ENCODE results near the gene ARAF.
A peak's percentile ranks its signal among the peaks of the same experiment; 100 is the strongest.

The ARAF gene

DNA sequence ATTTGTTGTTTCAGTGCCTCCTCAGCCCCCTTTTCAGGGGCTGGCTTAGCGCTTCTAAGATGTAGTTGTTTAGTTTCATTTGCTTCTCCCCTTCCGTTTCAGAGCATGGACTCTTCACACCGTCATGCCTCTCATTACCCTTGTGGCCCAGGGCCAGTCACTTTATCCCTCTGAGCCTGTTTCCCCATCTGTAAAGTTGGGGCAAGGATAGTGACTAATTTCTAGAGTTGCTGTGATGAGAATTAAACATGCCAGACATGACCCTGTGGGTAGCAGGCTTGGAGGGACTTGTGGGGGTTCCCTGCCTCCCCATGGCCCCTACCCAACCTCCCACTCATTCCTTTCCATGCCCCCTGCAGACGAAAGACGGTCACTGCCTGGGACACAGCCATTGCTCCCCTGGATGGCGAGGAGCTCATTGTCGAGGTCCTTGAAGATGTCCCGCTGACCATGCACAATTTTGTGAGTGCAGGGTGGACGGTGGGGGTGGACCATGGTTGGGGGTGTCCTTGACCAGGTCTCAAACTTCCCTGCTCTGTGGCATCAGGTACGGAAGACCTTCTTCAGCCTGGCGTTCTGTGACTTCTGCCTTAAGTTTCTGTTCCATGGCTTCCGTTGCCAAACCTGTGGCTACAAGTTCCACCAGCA is 3.6 kb downstream of the ARAF start:
- DNase-seq = no peak

DNA sequence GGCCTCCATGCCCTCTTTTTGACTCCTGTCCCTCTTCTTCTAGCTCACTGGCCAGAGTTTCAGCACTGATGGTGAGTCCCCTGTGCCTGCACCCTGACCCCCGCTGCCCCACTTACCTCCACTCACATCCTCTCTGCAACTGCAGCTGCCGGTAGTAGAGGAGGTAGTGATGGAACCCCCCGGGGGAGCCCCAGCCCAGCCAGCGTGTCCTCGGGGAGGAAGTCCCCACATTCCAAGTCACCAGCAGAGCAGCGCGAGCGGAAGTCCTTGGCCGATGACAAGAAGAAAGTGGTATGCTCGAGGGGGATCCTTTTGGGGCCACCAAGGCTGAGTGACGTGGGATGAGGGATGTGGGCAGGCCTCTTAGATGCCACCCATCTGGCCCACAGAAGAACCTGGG is 5.8 kb downstream of the ARAF start:
- DNase-seq = no peak

DNA sequence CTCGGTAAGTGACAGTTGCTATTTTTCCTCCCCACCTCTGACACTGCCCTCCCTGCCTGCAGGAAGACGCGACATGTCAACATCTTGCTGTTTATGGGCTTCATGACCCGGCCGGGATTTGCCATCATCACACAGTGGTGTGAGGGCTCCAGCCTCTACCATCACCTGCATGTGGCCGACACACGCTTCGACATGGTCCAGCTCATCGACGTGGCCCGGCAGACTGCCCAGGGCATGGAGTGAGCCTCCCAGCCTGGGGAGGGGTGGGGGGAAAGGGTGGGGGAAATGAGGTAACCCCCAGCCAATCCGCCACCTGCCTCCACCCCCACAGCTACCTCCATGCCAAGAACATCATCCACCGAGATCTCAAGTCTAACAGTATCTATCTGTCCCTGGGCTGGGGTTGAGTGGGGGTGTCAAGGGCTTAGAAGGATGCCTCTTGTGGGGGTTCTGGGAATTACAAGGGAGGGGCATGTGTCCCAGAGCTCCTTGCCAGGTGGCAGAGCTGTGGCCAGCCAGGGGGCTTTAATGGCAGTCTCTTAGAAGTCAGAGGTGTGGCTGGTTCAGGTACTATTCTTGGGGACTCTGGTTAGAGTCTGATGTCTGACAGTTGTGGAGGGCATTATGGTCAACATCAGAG is 7.8 kb downstream of the ARAF start:
- no peak for DNase-seq

DNA sequence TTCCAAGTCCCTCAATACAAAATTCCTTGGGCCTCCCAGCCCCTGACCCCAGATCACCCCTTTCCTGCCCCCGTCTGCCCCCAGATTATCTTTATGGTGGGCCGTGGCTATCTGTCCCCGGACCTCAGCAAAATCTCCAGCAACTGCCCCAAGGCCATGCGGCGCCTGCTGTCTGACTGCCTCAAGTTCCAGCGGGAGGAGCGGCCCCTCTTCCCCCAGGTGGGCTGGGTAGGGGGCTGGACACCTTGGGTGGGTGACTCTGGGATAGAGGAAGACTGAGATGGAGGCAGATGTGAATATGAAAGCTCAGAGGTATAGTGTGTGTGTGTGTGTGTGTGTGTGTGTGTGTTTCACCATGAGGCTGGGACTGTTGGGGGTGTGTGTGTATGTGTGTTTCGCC is 9.8 kb downstream of the ARAF start:
- no peak for DNase-seq

DNA sequence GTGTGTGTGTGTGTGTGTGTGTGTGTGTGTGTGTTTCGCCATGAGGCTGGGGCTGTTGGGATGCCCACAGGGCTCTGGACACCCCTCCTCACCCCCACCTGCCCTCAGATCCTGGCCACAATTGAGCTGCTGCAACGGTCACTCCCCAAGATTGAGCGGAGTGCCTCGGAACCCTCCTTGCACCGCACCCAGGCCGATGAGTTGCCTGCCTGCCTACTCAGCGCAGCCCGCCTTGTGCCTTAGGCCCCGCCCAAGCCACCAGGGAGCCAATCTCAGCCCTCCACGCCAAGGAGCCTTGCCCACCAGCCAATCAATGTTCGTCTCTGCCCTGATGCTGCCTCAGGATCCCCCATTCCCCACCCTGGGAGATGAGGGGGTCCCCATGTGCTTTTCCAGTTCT is 10.2 kb downstream of the ARAF start:
- DNase-seq = no peak

DNA sequence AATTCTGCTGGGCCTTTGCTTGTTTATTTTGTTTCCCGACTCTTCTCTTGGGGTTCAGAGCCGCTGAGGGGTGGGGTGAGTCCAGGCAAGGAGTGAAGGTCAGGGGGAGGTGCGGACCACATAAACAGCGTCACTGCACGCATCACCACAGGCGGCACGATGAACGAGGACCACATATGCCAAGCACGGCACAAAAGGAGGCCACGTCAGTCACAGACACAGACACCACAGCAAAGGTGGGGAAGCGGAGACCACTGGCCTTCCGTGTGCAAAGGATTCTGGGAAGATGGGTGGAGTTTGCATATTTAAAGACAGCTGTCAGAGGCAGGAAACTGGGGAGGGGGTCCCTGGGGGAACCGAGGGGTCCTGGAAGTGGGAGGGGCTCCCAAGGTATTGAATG is 10.9 kb downstream of the ARAF start:
- DNase-seq = no peak

DNA sequence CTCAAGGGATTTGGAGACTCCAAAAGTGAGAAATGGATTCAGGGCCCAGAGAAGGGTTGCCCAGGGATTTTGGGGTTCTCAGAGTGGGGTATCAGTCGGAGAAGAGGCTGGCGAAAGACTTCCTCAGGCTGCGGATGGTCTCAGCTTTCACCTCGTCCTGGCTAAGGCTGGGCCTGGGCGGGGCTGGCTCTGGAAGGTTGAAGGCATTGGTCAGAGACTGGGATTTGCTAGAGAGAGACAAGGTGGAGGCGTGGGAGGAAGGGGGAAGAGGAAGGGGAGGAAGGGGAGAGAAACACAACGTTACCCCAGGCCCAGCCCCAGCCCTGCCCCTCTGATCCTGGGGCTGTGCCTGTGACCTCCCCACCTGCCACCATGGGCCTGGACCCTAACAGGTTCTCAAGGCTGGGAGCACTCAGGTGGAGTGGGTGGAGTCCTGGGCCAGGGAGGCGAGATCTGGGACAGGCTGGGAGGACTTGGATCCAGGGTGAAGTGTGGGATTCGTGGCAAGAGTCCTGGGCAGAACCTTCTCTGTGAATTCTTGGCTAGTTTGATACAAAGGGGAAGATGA is 11.9 kb downstream of the ARAF start:
- DNase-seq = no peak

DNA sequence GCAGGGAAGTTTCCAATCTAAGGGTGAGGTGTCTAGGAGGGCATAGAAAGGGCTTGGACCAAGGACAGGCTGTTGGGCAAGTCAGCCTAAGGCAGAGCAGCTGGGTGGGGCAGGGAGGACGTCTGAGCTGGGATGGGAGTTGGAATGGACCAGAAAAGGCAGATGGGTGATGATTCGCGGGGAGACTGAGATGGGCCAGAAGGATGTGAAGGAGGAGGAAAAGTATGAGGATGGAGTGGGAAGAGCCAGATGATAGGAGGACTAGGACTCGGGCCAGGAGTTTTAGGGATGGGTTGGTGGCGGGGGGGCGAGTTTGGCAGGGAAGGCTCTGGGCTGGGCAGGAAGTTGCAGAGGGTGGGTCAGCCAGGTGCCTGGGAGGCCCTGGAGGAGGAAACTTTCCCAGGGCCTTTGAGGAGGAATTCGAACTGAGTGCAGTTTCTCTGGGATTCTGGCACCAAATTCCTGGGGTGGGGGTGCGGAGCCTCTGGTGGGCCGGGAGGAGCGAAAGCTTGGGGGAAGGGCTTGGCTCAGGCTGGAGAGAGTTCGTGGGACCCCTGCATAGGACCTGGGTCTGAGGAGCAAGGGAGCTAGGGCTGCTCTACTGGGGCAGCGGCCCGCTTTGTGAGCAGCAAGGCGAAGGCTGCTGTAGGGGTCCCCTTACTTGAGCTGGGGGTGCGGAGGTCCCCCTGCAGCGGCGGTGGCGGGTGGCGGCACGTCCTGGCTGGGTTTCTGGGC is 12.5 kb downstream of the ARAF start:
- no peak for DNase-seq

DNA sequence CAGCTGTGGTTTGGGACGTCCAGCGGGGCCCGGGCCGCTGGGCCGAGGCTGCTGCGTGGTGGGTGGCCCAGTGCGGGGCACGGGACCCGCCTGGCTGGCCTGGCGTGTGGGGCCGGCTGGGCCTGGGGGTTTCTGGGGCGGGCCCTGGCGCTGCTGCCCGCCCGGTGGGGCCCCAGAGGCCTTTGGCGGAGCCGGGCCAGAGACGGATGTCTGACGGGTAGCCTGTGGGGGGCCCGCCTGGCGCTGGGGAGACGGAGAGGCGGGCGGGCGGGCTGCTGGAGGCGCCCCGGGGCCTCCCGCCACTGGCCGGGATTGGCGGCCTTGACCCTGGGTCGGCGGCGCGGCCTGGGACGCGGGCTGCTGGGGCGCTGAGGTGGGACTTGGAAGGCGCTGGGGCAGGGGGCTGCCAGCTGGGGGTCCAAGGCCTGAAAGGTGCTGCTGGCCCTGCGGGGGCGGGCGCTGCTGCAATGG is 13.1 kb downstream of the ARAF start:
- no peak for DNase-seq

DNA sequence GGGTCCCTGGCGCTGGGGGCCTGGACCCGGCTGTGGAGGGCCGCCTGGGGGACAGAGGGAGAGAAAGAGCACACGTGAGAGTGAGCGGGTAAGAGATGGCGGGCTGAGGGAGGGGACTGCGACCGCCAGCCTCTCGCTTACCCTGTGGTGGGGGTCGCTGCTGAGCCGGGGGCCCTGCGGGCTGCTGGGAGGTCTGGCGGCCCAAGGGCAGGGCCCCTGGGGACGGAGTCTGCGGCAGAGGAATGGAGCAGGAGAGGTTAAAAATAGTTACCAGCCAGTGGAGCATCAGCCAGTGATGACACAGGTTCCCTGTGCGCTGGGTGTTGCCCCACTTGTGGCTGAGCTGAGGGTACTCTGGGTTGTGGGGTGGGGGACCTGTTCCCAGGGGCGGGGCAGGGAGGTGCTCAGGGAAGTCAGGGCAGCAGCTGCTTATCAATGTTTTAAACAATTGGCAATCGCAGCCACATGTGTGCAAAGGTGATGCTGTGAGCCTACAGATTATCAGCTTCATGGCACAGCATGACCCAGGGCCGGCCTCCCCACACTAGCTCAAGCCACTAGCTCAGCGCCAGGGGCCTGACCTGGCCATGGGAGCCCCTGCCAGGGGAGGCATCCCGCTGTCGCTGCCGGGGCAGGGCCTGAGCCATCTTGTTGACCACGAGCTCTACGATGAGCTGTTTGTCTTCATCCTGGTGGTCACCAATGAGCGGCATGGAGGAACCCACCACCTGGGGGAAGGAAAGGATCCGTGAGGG is 13.7 kb downstream of the ARAF start:
- DNase-seq = no peak

DNA sequence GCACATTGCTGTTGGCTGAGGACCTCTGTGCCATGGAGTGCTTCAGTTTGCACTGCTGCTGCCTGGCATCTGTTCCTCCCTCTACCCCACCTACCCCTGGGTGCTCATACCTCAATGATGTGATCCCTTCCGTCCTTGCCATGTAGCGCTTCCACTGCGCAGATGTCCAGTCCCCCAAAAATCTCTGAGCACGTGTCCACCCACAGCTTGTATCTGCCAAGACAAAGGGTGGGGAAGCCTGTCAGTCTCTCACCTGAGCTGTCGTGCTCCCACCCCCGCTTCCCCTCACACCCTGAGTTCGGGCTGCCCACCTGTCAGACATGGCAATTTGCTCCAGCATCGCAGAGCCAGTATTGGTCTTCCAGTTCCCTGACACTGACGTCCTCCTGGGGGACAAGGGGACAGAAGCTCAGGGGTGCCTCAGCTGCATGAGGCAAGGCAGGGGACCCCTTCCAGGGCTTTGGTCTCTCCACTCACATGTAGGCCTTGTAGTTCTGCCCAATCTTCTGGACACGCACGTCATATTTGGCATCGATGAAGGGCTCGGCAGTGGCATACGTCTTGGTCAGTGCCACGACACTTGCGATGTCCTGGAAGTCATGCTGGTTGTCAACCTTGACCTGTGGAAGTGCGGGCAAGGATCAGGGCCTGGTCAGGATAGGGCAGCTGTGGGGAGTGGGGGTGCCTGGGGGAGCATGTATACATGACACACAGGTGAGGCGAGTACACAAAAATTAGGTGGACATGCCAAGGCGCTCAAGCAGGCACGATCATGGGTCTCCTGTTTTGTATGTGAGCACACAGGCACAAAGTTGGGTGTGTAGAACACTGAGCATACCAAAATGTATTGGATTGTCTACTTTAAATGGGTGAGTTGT is 15.3 kb downstream of the ARAF start:
- DNase-seq = no peak

DNA sequence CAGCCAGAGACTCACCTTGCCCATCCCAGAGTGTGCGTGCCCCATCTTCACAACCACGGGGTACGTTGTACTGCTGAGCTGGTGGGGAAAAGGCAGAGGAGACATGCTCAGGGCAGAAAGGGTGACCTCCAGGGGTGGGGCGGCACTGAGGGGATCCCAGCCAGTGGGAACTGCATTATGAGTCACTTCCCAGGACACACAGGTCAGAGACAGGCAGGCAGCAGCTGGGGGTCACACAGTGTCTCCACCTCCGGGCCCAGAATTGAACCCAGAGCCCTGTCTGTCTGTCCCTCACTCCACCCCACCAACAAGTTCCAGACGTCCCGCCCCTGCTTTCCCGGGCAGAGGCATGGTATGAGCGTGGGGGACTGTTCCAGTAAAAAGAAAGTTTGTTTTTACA is 16.4 kb downstream of the ARAF start:
- no peak for DNase-seq

DNA sequence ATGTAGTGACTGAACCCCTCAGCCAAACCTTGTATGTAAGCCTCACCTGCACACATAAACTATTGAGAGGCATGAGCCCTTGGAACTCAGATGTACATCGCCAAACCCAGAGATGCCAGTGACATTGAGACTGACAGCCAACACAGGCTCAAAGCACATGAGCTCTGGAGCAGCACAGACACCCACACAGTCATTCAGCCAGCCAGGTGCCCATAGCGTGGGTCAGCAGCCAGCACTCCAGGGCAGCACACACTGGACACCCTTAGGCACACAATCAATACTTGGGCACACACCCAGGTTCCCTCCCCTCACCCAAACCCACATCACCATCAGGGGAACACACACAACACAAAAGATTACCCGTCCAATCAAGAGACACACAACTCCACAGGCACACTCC is 16.9 kb downstream of the ARAF start:
- DNase-seq = no peak

DNA sequence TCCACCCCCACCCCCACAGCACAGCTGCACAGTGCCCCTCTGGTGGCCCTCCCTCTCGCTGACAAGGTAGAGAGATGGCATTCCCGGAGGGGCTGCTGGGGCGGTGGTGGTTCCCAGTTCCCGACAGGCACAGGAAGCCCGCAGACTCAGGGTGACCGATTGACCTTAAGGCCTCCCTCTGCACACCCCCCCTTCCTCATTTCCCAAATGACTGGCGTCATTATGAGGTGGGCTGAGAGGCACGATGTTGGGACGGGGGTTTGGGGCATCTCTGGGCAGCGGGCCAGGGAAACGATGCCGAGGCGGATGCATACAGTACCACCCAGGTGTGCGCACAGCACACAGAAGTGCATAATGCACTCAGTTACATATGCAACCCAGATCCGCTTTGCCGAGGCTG is 17.7 kb downstream of the ARAF start:
- DNase-seq = peak; percentile 51

DNA sequence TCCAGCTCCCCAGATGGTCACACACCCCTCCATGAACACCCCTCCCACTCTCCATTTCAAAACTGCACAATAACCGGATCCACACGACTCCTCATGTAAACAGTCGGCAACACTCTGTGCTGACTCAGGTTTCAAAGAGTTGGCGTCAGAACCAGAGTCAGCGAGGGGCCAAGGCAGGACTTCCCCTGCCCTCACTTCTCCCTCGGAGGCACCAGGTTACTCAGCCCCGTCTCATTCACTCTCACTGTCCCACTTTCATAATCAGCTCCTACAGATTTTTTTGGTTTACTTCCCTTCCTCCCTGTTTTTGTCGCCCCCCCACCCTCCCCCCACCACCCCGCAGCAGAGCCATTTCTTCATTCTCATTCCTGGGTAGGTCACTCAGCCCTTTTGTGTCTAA is 18.5 kb downstream of the ARAF start:
- DNase-seq = peak; percentile 91

DNA sequence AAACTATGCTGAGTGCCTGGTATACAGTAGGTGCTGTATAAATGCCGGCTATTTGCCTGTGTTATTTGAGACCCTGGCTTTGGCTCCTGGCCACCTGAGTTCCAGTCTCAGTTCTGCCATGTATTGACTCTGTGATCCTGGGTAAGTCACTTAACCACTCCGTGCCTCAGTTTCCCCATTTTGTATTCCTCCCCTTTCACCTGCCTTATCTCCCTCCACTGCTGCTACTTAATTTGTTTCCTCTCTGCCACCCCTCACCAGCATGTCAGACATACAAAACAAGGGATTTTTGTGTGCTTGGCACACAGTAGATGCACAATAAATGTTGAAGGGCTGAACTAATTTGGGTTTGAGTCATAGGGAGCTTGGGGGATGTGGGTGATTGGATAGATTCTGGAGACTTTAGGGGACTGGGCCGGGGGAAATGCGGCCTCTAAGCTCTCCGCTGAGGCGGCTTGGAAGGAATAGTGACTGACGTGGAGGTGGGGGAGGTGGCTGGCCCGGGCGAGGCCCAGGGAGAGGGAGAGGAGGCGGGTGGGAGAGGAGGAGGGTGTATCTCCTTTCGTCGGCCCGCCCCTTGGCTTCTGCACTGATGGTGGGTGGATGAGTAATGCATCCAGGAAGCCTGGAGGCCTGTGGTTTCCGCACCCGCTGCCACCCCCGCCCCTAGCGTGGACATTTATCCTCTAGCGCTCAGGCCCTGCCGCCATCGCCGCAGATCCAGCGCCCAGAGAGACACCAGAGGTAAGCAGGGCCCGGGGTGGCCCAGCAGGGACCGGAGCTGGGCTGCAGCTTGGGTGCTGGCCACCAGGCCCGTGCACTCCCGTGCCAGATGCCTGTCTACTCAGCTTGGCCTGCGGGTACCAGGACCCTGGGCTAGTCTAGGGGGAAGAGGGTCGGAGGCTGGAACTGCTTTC is 21.0 kb downstream of the ARAF start, which contains the start of gene TIMP1:
Gene TIMP1 (plus strand): TSS at position 706 of the 917 bp plus-strand sequence. CDS start 980 bp downstream, outside the sequence.
- peak; percentile 90 for DNase-seq

DNA sequence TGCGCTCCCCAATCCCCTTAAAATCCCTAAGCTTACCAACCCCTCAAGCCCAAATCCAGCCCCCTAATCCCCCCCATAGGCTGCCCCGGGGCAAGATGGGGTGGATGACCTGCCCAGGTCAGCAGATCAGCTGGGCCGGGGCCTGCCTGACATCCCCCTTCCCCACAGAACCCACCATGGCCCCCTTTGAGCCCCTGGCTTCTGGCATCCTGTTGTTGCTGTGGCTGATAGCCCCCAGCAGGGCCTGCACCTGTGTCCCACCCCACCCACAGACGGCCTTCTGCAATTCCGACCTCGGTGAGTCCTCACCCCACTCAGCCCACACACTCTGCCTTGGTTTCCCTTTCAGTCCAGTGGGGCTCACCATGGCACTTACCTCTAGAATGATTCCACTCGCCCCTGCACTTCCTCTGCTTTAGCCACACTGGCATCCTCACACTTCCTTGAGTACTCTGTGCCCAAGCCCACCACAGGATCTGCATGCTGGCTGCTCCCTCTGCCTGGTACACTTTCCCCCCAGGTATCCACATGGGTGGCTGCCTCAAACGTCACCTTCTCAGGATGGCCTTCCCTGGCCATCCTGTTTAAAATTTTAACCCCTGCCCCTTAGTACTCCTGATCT is 22.3 kb downstream of the ARAF start:
- no peak for DNase-seq

DNA sequence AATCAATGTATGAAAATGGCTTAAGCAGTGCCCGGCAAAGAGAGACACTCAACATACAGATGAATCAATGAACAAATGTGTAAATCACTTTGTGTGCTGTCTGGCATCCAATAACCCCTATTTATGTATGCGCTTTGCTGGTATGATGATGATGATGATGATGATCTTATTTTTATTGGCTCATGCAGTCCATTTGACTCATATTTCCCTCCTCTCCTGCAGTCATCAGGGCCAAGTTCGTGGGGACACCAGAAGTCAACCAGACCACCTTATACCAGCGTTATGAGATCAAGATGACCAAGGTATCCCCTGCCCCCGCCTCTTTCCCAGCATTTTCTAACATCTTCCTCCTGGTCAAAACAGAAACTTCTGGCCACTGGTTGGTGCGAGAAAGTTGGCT is 23.7 kb downstream of the ARAF start:
- DNase-seq = no peak

DNA sequence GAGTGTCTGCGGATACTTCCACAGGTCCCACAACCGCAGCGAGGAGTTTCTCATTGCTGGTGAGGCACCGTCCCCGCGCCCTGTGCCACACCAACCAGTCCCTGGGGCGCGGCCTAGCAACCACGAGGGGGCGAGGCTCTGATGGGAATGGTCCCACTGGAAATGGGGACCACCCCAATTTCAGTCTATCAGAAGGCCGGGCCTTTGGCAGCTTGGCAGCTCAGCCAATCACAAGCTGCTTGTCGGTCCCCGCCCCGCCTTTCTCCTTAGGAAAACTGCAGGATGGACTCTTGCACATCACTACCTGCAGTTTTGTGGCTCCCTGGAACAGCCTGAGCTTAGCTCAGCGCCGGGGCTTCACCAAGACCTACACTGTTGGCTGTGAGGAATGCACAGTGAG is 24.3 kb downstream of the ARAF start:
- no peak for DNase-seq

DNA sequence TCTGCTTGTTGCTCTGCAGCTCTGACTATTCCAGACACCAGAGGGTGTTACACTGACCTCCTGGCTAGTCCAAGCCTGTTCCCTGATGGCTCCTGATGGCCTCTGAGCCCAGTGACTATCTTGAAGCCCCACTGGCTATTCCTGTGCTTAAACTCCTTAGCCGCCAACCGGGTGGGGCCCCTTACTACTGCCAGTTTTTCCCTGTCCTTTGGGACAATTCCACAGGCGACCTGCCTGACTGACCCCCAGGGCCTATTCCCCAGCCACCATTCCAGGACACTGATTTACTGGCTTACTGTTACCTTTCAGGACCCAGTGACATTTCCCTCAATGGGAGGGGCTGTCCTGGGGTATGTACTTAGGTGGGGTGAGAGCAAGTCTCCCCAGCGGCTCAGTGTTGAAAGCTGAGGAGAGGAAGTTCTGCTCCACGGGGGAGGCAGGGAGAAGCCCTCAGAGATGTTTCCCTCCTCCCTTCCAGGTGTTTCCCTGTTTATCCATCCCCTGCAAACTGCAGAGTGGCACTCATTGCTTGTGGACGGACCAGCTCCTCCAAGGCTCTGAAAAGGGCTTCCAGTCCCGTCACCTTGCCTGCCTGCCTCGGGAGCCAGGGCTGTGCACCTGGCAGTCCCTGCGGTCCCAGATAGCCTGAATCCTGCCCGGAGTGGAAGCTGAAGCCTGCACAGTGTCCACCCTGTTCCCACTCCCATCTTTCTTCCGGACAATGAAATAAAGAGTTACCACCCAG is 25.2 kb downstream of the ARAF start:
- no peak for DNase-seq
